Measurements from ENCODE around the gene GALNT12. TPM values are rescaled to one million over a fixed set of nuclear protein-coding genes. Genes with fewer than 3 reads are reported as not detected.

Gene GALNT12
- total RNA-seq, 1 donor from 2014 or later: 4.6 TPM

DNA sequence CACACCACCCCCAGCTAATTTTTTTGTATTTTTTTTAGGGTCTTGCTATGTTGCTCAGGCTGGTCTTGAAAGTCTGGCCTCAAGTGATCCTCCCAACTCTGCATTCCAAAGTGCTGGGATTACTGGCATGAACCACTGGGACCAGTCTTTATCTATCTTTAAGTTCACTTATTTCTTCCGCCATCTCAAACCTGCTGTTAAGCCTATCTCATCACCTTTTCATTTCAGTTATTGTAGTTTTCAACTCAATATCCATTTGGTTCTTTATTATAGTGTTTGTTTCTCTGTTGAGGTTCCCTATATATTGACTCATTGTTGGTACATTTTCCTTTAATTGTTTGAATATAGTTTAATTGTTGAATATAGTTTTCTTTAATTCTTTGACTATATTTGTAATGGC is 48.1 kb downstream of the GALNT12 start:
- no peak for TF ChIP-seq CTCF (conservative IDR thresholded peaks at IDR 0.05)
- Mint-ChIP-seq H3K27ac (ENCODE audit: unreplicated experiment) (no peak overlapping the region), H3K36me3 (ENCODE audit: low read depth) (no peaks in the 10 kb centered on the region), H3K27me3 (ENCODE audit: low read depth) (no peaks in the 10 kb centered on the region), H3K4me1 (no peaks in the 10 kb centered on the region), H3K9me3 (no peaks in the 10 kb centered on the region), H3K4me3 (no peak overlapping the region)
- no peak for DNase-seq (ENCODE audit: low read depth, low spot score)

GRCh38 chr9:98856982-98857381 is 49.5 kb downstream of the GALNT12 start:
- TF ChIP-seq CTCF (conservative IDR thresholded peaks at IDR 0.05): no peak
- Mint-ChIP-seq H3K4me3 (no peak overlapping the region), H3K4me1 (no peaks in the 10 kb centered on the region), H3K36me3 (ENCODE audit: low read depth) (no peaks in the 10 kb centered on the region), H3K27ac (ENCODE audit: unreplicated experiment) (no peak overlapping the region), H3K27me3 (ENCODE audit: low read depth) (no peaks in the 10 kb centered on the region), H3K9me3 (no peaks in the 10 kb centered on the region)
- no peak for DNase-seq (ENCODE audit: low read depth, low spot score)

GRCh38 chr9:98859941-98860340 is 52.5 kb downstream of the GALNT12 start:
- H3K36me3 Mint-ChIP-seq (ENCODE audit: low read depth): no peaks in the 10 kb centered on the region

GRCh38 chr9:98860871-98861293 is 53.4 kb downstream of the GALNT12 start:
- no peaks in the 10 kb centered on the region for H3K4me1 Mint-ChIP-seq
- no peaks in the 10 kb centered on the region for H3K36me3 Mint-ChIP-seq (ENCODE audit: low read depth)
- no peaks in the 10 kb centered on the region for H3K27me3 Mint-ChIP-seq (ENCODE audit: low read depth)
- H3K9me3 Mint-ChIP-seq: no peaks in the 10 kb centered on the region
- peak; percentile 15 for TF ChIP-seq CTCF (conservative IDR thresholded peaks at IDR 0.05)
- no peak for DNase-seq (ENCODE audit: low read depth, low spot score)
- H3K4me3 Mint-ChIP-seq: no peak overlapping the region
- no peak overlapping the region for H3K27ac Mint-ChIP-seq (ENCODE audit: unreplicated experiment)

More at GRCh38 chr9:98859941-98860340, 52.5 kb downstream of the GALNT12 start:
- no peaks in the 10 kb centered on the region for H3K27me3 Mint-ChIP-seq (ENCODE audit: low read depth)
- H3K4me3 Mint-ChIP-seq: no peak overlapping the region
- H3K27ac Mint-ChIP-seq (ENCODE audit: unreplicated experiment): no peak overlapping the region
- no peak for DNase-seq (ENCODE audit: low read depth, low spot score)
- H3K9me3 Mint-ChIP-seq: no peaks in the 10 kb centered on the region
- no peak for TF ChIP-seq CTCF (conservative IDR thresholded peaks at IDR 0.05)
- no peaks in the 10 kb centered on the region for H3K4me1 Mint-ChIP-seq

- no peaks in the 10 kb centered on the region for H3K36me3 Mint-ChIP-seq (ENCODE audit: low read depth)
- no peaks in the 10 kb centered on the region for H3K27me3 Mint-ChIP-seq (ENCODE audit: low read depth)
- no peaks in the 10 kb centered on the region for H3K9me3 Mint-ChIP-seq
- H3K4me3 Mint-ChIP-seq: no peak overlapping the region
- H3K27ac Mint-ChIP-seq (ENCODE audit: unreplicated experiment): no peak overlapping the region
- no peak for DNase-seq (ENCODE audit: low read depth, low spot score)
- H3K4me1 Mint-ChIP-seq: no peaks in the 10 kb centered on the region
- no peak for TF ChIP-seq CTCF (conservative IDR thresholded peaks at IDR 0.05)
Observed at GRCh38 chr9:98861781-98862504, 54.5 kb downstream of the GALNT12 start.

Measured in neural crest cell (in vitro differentiated cells).